Measurements from ENCODE around the gene TMEM252.

TMEM252 gene

GRCh38 chr9:68551191-68551590, 10.5 kb upstream of the TMEM252 start:
- TF ChIP-seq, protein P1, sequence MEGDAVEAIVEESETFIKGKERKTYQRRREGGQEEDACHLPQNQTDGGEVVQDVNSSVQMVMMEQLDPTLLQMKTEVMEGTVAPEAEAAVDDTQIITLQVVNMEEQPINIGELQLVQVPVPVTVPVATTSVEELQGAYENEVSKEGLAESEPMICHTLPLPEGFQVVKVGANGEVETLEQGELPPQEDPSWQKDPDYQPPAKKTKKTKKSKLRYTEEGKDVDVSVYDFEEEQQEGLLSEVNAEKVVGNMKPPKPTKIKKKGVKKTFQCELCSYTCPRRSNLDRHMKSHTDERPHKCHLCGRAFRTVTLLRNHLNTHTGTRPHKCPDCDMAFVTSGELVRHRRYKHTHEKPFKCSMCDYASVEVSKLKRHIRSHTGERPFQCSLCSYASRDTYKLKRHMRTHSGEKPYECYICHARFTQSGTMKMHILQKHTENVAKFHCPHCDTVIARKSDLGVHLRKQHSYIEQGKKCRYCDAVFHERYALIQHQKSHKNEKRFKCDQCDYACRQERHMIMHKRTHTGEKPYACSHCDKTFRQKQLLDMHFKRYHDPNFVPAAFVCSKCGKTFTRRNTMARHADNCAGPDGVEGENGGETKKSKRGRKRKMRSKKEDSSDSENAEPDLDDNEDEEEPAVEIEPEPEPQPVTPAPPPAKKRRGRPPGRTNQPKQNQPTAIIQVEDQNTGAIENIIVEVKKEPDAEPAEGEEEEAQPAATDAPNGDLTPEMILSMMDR (IDR thresholded peaks at IDR 0.05) = no peak

GRCh38 chr9:68548241-68548640, 7.6 kb upstream of the TMEM252 start:
- TF ChIP-seq, protein P1 (IDR thresholded peaks at IDR 0.05) = no peak

- TF ChIP-seq, protein P1 (IDR thresholded peaks at IDR 0.05) = no peak
Observed at GRCh38 chr9:68547417-68547816, 6.7 kb upstream of the TMEM252 start.

- TF ChIP-seq, protein P1 (IDR thresholded peaks at IDR 0.05) = no peak
Observed at GRCh38 chr9:68546596-68547390, 6.1 kb upstream of the TMEM252 start.

GRCh38 chr9:68545033-68545705, 4.5 kb upstream of the TMEM252 start:
- TF ChIP-seq, protein P1 (IDR thresholded peaks at IDR 0.05) = no peak

GRCh38 chr9:68541568-68541967, 885 bp upstream of the TMEM252 start:
- TF ChIP-seq, protein P1 (IDR thresholded peaks at IDR 0.05) = no peak

- TF ChIP-seq, protein P1 (IDR thresholded peaks at IDR 0.05) = no peak
Observed at GRCh38 chr9:68538200-68538599, 2.5 kb downstream of the TMEM252 start.
